ENCODE measurements around the gene MEGF11.

The MEGF11 gene

GRCh38 chr15:66186049-66186825, 67.3 kb downstream of the MEGF11 start:
- in situ Hi-C loops (cut with MboI; ENCODE audit: low pct_unique_long_range_greater_than_20kb, low sequenced_read_pairs) = no loop called here
- DNase-seq = no peak

GRCh38 chr15:66184936-66185790, 68.4 kb downstream of the MEGF11 start:
- in situ Hi-C loops (cut with MboI; ENCODE audit: low pct_unique_long_range_greater_than_20kb, low sequenced_read_pairs) = no loop called here
- no peak for DNase-seq

DNA sequence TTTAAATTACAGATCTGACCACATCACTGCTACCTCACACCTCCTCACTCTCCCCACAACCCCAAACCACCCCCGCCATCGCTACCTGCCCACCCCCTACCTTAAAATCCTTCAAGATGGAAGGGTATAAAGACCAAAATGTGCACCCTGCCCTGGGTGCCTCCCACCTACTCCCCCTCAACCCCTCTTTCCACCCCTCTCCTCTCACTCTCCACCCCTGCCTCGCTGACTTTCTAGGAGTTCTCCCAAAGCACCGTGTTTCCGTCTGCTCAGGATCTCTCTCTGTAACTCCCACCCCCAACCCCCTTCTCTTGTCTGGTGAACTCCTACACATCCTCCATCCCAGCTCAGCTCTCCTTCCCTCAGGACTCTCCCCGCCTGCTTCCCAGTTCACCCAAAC, 69.1 kb downstream of the MEGF11 start:
- DNase-seq = no peak
- in situ Hi-C loops (cut with MboI; ENCODE audit: low pct_unique_long_range_greater_than_20kb, low sequenced_read_pairs) = no loop called here

DNA sequence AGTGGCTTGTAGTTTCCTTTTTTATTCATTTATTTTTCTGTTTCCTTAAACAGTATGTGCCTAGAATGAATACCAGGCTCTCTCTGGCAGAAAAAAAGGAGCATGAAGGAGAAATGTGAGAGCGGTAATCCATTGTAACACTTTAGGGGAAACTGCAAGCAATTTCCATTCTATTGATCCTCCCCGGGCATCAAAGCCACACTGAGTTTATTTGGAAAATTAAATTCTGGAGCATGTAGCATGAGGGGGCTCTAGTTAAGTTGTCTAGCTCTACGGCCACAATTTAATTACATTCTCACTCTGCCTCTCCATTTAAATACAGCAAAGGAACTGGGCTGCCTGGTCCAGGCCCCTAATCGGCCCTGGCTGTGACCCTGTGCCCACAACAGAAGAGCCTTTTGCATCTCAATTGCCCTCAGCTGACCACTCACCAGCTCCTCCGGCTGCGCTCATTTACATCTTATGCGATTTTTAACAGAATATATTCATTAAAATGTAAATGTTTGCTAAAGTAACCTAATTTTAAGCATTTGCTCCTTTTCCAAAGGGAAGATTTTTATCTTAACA, 72.9 kb downstream of the MEGF11 start:
- DNase-seq = no peak
- in situ Hi-C loops (cut with MboI; ENCODE audit: low pct_unique_long_range_greater_than_20kb, low sequenced_read_pairs) = no loop called here

GRCh38 chr15:66178531-66178910, 75.0 kb downstream of the MEGF11 start:
- in situ Hi-C loops (cut with MboI; ENCODE audit: low pct_unique_long_range_greater_than_20kb, low sequenced_read_pairs) = no loop called here
- no peak for DNase-seq

- DNase-seq = no peak
- in situ Hi-C loops (cut with MboI; ENCODE audit: low pct_unique_long_range_greater_than_20kb, low sequenced_read_pairs) = no loop called here
These were observed 81.1 kb downstream of the MEGF11 start for GRCh38 chr15:66172324-66172980.

DNA sequence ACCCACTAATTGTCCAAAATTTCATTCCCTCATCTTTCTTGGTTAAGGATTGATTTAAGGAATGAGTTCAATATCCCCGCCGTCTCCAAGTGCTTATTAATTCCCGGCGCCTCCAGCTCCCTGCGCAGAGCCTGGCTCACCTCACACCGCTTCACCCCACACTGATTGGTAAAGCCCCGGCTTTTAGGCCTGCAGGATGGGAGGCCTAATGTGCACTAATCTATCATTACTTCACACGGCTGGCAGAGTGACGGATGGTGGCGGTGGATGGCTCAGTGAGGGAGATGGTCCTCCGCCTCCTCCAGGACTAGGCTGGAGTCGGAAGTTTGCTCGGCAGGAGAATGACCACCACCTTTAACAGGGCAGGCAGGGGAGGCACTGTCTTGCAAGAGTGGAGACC, 81.7 kb downstream of the MEGF11 start:
- no peak for DNase-seq
- in situ Hi-C loops (cut with MboI; ENCODE audit: low pct_unique_long_range_greater_than_20kb, low sequenced_read_pairs) = no loop called here

GRCh38 chr15:66170716-66171115, 82.8 kb downstream of the MEGF11 start:
- in situ Hi-C loops (cut with MboI; ENCODE audit: low pct_unique_long_range_greater_than_20kb, low sequenced_read_pairs) = no loop called here
- DNase-seq = no peak

DNA sequence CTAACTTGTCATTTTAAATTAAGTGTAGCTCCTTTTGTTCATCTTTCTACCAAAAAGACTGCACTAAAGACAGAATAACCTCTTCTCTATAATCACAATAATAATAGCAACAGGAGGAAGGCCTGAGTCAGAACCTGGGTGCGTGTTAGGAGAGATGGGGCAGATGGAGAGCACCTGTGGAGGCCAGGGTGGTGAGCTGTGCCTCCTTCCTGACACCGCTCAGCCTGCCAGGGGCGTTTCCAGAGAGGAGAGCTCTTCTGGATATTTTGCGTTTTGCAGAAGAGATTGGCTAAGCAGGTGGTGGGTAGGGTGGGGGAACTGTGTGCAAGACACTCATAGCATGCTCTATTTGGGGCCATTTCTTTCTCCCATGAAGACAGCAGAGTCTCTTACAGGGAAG, 83.5 kb downstream of the MEGF11 start:
- DNase-seq = no peak
- in situ Hi-C loops (cut with MboI; ENCODE audit: low pct_unique_long_range_greater_than_20kb, low sequenced_read_pairs) = no loop called here

GRCh38 chr15:66169625-66170024, 83.9 kb downstream of the MEGF11 start:
- no peak for DNase-seq
- in situ Hi-C loops (cut with MboI; ENCODE audit: low pct_unique_long_range_greater_than_20kb, low sequenced_read_pairs) = no loop called here

DNA sequence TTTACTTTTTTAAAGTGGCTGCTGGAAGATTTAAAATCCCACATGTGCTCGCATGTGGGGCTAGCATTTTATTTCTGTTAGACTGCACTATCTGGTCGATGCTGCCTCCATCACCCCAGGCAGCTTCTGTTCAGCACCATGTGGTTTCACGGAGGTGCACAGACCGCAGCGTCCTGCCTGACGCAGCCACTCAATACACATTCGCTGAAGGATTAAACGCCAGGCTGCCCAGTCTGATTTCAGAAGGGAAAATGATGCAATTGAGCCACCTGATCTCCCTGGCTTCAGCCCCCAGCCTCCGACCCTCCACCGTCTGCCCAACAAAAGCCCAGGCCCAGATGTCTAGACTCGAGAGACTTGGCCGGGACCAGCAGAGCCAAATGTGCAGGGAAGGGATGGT, 84.5 kb downstream of the MEGF11 start:
- DNase-seq = no peak

DNA sequence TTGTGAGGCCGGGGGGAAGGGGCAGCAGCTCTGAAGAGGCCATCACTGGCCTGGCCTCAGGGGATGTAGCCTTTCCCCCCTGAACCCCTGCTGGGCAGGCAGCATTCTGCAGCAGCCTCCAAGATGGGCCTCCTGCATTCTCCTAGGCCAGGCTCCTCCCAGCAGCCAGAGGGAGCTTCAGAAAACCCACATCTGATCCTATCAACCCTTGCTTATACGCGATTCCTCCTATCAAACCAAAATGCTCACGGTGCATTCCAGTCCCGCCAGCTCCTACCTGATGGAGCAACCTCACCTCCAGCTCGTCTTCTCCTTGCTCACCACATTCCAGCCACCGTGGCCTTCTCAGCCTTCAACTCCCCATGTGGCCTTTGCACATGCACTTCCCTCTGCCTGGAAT, 85.7 kb downstream of the MEGF11 start:
- in situ Hi-C loops (cut with MboI; ENCODE audit: low pct_unique_long_range_greater_than_20kb, low sequenced_read_pairs) = no loop called here
- DNase-seq = no peak

More for the DNA sequence above, 84.5 kb downstream of the MEGF11 start:
- in situ Hi-C loops (cut with MboI; ENCODE audit: low pct_unique_long_range_greater_than_20kb, low sequenced_read_pairs) = no loop called here

- no peak for DNase-seq
- in situ Hi-C loops (cut with MboI; ENCODE audit: low pct_unique_long_range_greater_than_20kb, low sequenced_read_pairs) = no loop called here
These were observed 87.7 kb downstream of the MEGF11 start for GRCh38 chr15:66165856-66166255.

- no peak for DNase-seq
- in situ Hi-C loops (cut with MboI; ENCODE audit: low pct_unique_long_range_greater_than_20kb, low sequenced_read_pairs) = no loop called here
These were observed 88.8 kb downstream of the MEGF11 start for GRCh38 chr15:66164788-66165187.

DNA sequence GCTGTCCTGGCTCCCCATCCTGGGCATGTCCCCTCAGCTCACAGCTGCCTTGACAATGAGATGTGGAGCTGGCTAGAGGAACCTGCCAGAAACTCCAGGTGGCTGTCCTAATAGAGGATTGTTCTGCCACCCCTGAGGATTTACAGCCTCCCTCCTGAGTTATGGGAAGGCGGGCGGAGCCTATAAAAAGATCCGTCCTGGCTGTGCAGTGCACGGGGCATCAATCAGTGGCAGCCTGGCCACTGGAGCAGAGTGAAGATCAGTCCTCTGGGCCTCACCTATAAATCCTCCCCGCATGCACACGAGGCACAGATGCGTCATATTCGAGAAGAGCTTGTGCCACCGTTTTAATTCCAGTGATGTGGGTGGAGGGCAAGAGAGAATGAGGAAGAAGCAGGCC, 90.0 kb downstream of the MEGF11 start:
- no peak for DNase-seq
- in situ Hi-C loops (cut with MboI; ENCODE audit: low pct_unique_long_range_greater_than_20kb, low sequenced_read_pairs) = no loop called here

GRCh38 chr15:66162286-66162685, 91.3 kb downstream of the MEGF11 start:
- in situ Hi-C loops (cut with MboI; ENCODE audit: low pct_unique_long_range_greater_than_20kb, low sequenced_read_pairs) = no loop called here
- DNase-seq = no peak

GRCh38 chr15:66161575-66162118, 91.9 kb downstream of the MEGF11 start:
- no peak for DNase-seq
- in situ Hi-C loops (cut with MboI; ENCODE audit: low pct_unique_long_range_greater_than_20kb, low sequenced_read_pairs) = no loop called here

- in situ Hi-C loops (cut with MboI; ENCODE audit: low pct_unique_long_range_greater_than_20kb, low sequenced_read_pairs) = no loop called here
- DNase-seq = no peak
These were observed 92.4 kb downstream of the MEGF11 start for GRCh38 chr15:66161108-66161507.

GRCh38 chr15:66157507-66157906, 96.0 kb downstream of the MEGF11 start:
- in situ Hi-C loops (cut with MboI; ENCODE audit: low pct_unique_long_range_greater_than_20kb, low sequenced_read_pairs) = no loop called here
- no peak for DNase-seq

All from KBM-7 (cell line).